Tibial artery (tissue), 4 donors: Measurements from ENCODE around the gene PI4K2A.

Experiments used
- DNase-seq, 2 donors: peaks; one replicate each; pipeline ENCODE4 v3.0.0-alpha.2; 2019
- H3K27ac ChIP-seq, 2 donors: fragments of 200-600 bp; sonication (generic) in 1 of 2; 1 replicate in 1 of 2; 2 replicates in 1 of 2; pipeline ENCODE4 v1.5.1; 2018 to 2019; ENCODE audit warnings: mild to moderate bottlenecking in 1 of 2
- H3K27me3 ChIP-seq, 2 donors: fragments of 200-600 bp; sonication (generic) in 1 of 2; one replicate each; pipeline versions ENCODE4 v1.5.1 to v1.6.0; 2016 to 2019
- H3K36me3 ChIP-seq, 3 donors: fragments of 200-600 bp; sonication (generic) in 2 of 3; one replicate each; pipeline ENCODE4 v1.5.1; 2016 to 2019; ENCODE audit warnings: mild to moderate bottlenecking in 2 of 3
- H3K4me1 ChIP-seq, 4 donors: fragments of 200-600 bp; sonication (generic) in 2 of 4; 1 replicate in 3 of 4; 2 replicates in 1 of 4; pipeline ENCODE4 v1.5.1; 2016 to 2019
- H3K4me3 ChIP-seq, 2 donors: fragments of 200-600 bp; sonication (generic) in 1 of 2; 1 replicate in 1 of 2; 2 replicates in 1 of 2; pipeline ENCODE4 v1.5.1; 2018 to 2019; ENCODE audit warnings: mild to moderate bottlenecking in 2 of 2
- H3K9me3 ChIP-seq, 3 donors: fragments of 200-600 bp; sonication (generic) in 1 of 3; one replicate each; pipeline ENCODE4 v1.5.1; 2016 to 2019
- CTCF ChIP-seq, 2 experiments: fragments of 200-600 bp in 1 of 2; fragments of 450-650 bp in 1 of 2; IDR thresholded peaks; one replicate each; pipeline ENCODE4 v1.5.1; 2017 to 2019; ENCODE audit warnings: antibody characterized with exemption in 2 of 2, mild to moderate bottlenecking in 1 of 2, moderate library complexity in 1 of 2
- intact Hi-C: fragments of 100-400 bp; cut with DNase I; formaldehyde crosslinking; loops from one replicate; pipeline ENCODE4 v1.15.0; 2023; ENCODE audit warnings: low total_unique reads

Gene PI4K2A

GRCh38 chr10:97598407-97599271, 41.8 kb upstream of the PI4K2A start:
- intact Hi-C loops = no loop called here

GRCh38 chr10:97599272-97599619, 41.2 kb upstream of the PI4K2A start:
- TF ChIP-seq CTCF (IDR thresholded peaks at IDR 0.05) = no peak
- Histone ChIP-seq H3K27ac (no peak overlapping the region), H3K27me3 (no peaks in the 10 kb centered on the region)

More at GRCh38 chr10:97598407-97599271, 41.8 kb upstream of the PI4K2A start:
- no peak for TF ChIP-seq CTCF (IDR thresholded peaks at IDR 0.05)
- peak overlapping the region; percentile 8 to 93 for H3K27ac ChIP-seq
- H3K4me3 ChIP-seq = no peak overlapping the region
- no peak for DNase-seq
- H3K4me1 ChIP-seq = peaks cover 0 to 45% (median 27%) of the 10 kb centered on the region in 4 donors
- H3K9me3 ChIP-seq = no peaks in the 10 kb centered on the region
- no peaks in the 10 kb centered on the region for H3K27me3 ChIP-seq
- H3K36me3 ChIP-seq = no peaks in the 10 kb centered on the region

GRCh38 chr10:97600616-97601015, 39.9 kb upstream of the PI4K2A start:
- Histone ChIP-seq H3K27ac (no peak overlapping the region), H3K4me3 (no peak overlapping the region), H3K4me1 (peaks cover 0 to 25% (median 14%) of the 10 kb centered on the region in 4 donors), H3K36me3 (no peaks in the 10 kb centered on the region), H3K27me3 (no peaks in the 10 kb centered on the region), H3K9me3 (no peaks in the 10 kb centered on the region)
- DNase-seq = no peak
- no peak for TF ChIP-seq CTCF (IDR thresholded peaks at IDR 0.05)
- intact Hi-C loops = no loop called here

More at GRCh38 chr10:97599272-97599619, 41.2 kb upstream of the PI4K2A start:
- H3K4me3 ChIP-seq = no peak overlapping the region
- no peak for DNase-seq
- H3K4me1 ChIP-seq = peaks cover 0 to 39% (median 24%) of the 10 kb centered on the region in 4 donors
- intact Hi-C loops = no loop called here
- no peaks in the 10 kb centered on the region for H3K9me3 ChIP-seq
- H3K36me3 ChIP-seq = no peaks in the 10 kb centered on the region

- intact Hi-C loops = no loop called here
- H3K9me3 ChIP-seq = no peaks in the 10 kb centered on the region
- H3K27me3 ChIP-seq = no peaks in the 10 kb centered on the region
- H3K4me3 ChIP-seq = no peak overlapping the region
- H3K4me1 ChIP-seq = peaks cover 0 to 16% (median 6%) of the 10 kb centered on the region in 4 donors
- no peaks in the 10 kb centered on the region for H3K36me3 ChIP-seq
- no peak for DNase-seq
- H3K27ac ChIP-seq = no peak overlapping the region
- no peak for TF ChIP-seq CTCF (IDR thresholded peaks at IDR 0.05)
Measured at GRCh38 chr10:97601268-97602215, 38.9 kb upstream of the PI4K2A start.

GRCh38 chr10:97607095-97607636, 33.3 kb upstream of the PI4K2A start:
- no peak for TF ChIP-seq CTCF (IDR thresholded peaks at IDR 0.05)
- H3K27ac ChIP-seq = no peak overlapping the region
- intact Hi-C loops = no loop called here
- DNase-seq = no peak
- H3K4me1 ChIP-seq = peaks cover 0 to 29% (median 15%) of the 10 kb centered on the region in 4 donors
- H3K4me3 ChIP-seq = no peak overlapping the region
- no peaks in the 10 kb centered on the region for H3K36me3 ChIP-seq
- H3K27me3 ChIP-seq = no peaks in the 10 kb centered on the region
- no peaks in the 10 kb centered on the region for H3K9me3 ChIP-seq
